Naive thymus-derived CD4-positive, alpha-beta T cell (primary cell): ENCODE data around the gene DNAAF1. TPM values are rescaled to one million over a fixed set of nuclear protein-coding genes. Genes with fewer than 3 reads are reported as not detected.

Experiments
- ATAC-seq: fragments of 150-1000 bp; cut with Tn5 transposase; 2 replicates; pipeline ENCODE4 v1.10.0; 2021; ENCODE audit warnings: mild to moderate bottlenecking, moderate library complexity
- CTCF ChIA-PET: fragments of 350-600 bp; sonication (Branson Sonifier 250); formaldehyde crosslinking; loops from one replicate; lab custom pipeline; 2021; ENCODE audit warnings: antibody characterized with exemption; lab: Charles Lee
- POLR2A ChIA-PET: fragments of 350-600 bp; sonication (Branson Sonifier 250); formaldehyde crosslinking; loops from one replicate; lab custom pipeline; 2021; ENCODE audit warnings: antibody characterized with exemption, inconsistent platforms; lab: Charles Lee
- DNase-seq, 9 donors: peaks; one replicate each; pipeline versions ENCODE4 v3.0.0 to v3.0.0-alpha.2; 2020 to 2022; ENCODE audit warnings: mixed read lengths in 1 of 9
- H3K27ac ChIP-seq: one replicate; pipeline ENCODE4 v1.7.0; 2013; ENCODE audit warnings: mild to moderate bottlenecking, low read depth, low read length, moderate library complexity
- H3K27me3 ChIP-seq, 2 donors: one replicate each; pipeline ENCODE4 v1.7.0; 2013; ENCODE audit warnings: low read length in 2 of 2, mild to moderate bottlenecking in 2 of 2, moderate library complexity in 2 of 2; ENCODE audit not compliant: control insufficient read depth in 2 of 2, insufficient read depth in 2 of 2
- H3K36me3 ChIP-seq, 3 experiments: 1 replicate in 2 of 3; 2 replicates in 1 of 3; pipeline ENCODE4 v1.7.0; 2013; ENCODE audit warnings: low read length in 3 of 3, mild to moderate bottlenecking in 3 of 3, moderate library complexity in 1 of 3; ENCODE audit not compliant: insufficient read depth in 3 of 3, control insufficient read depth in 2 of 3
- H3K4me1 ChIP-seq, 2 donors: one replicate each; pipeline ENCODE4 v1.7.0; 2013; ENCODE audit warnings: low read length in 2 of 2, mild to moderate bottlenecking in 2 of 2, moderate library complexity in 1 of 2; ENCODE audit not compliant: control insufficient read depth in 2 of 2, insufficient read depth in 2 of 2
- H3K4me3 ChIP-seq: 2 replicates; pipeline ENCODE4 v1.7.0; 2013; ENCODE audit warnings: mild to moderate bottlenecking, low read length
- H3K9me3 ChIP-seq, 3 experiments: 1 replicate in 2 of 3; 2 replicates in 1 of 3; pipeline ENCODE4 v1.7.0; 2013; ENCODE audit warnings: low read length in 3 of 3; ENCODE audit not compliant: control insufficient read depth in 2 of 3
- H3K27ac Mint-ChIP-seq, 9 donors: one replicate each; pipeline ENCODE4 v1.8.0; 2020 to 2022; ENCODE audit warnings: mixed read lengths in 9 of 9, mild to moderate bottlenecking in 8 of 9, moderate library complexity in 5 of 9, inconsistent platforms in 2 of 9
- H3K27me3 Mint-ChIP-seq, 5 donors: one replicate each; pipeline ENCODE4 v1.8.0; 2021 to 2022; ENCODE audit warnings: mixed read lengths in 5 of 5, mild to moderate bottlenecking in 1 of 5
- H3K36me3 Mint-ChIP-seq, 5 donors: one replicate each; pipeline ENCODE4 v1.8.0; 2020 to 2022; ENCODE audit warnings: mixed read lengths in 5 of 5, mild to moderate bottlenecking in 3 of 5, inconsistent platforms in 1 of 5
- H3K4me1 Mint-ChIP-seq, 7 donors: one replicate each; pipeline ENCODE4 v1.8.0; 2020 to 2022; ENCODE audit warnings: mixed read lengths in 7 of 7, mild to moderate bottlenecking in 3 of 7, inconsistent platforms in 1 of 7
- H3K4me3 Mint-ChIP-seq, 10 donors: one replicate each; pipeline ENCODE4 v1.8.0; 2020 to 2022; ENCODE audit warnings: mild to moderate bottlenecking in 10 of 10, mixed read lengths in 10 of 10, moderate library complexity in 6 of 10, inconsistent platforms in 2 of 10
- H3K9me3 Mint-ChIP-seq, 11 donors: one replicate each; pipeline ENCODE4 v1.8.0; 2020 to 2022; ENCODE audit warnings: mixed read lengths in 11 of 11, mild to moderate bottlenecking in 4 of 11, inconsistent platforms in 1 of 11, moderate library complexity in 1 of 11
- intact Hi-C, 2 donors: fragments of 100-400 bp; cut with micrococcal nuclease; formaldehyde crosslinking; loops; one replicate each; pipeline ENCODE4 v1.15.1; 2023
- polyA plus RNA-seq, 2 donors: library from polyadenylated mRNA; unstranded; fragments of 300-500 nt; fragmentation: Illumina TruSeq; gene quantifications; one replicate each; pipeline ENCODE4 v1.2.3, GENCODE V29; 2021
- total RNA-seq, 6 experiments: library from RNA in 5 of 6; stranded (reverse) in 5 of 6; gene quantifications; 1 replicate in 5 of 6; 2 replicates in 1 of 6; pipeline ENCODE4 v1.2.3 and lab custom pipeline; 2021 to 2026

Gene DNAAF1
- total and polyA plus RNA-seq, 7 experiments from 2014 or later = 0.06 to 2.2 (median 0.38) TPM; not detected in 3

GRCh38 chr16:84183911-84184591 lies 38.9 kb downstream of the DNAAF1 start:
- H3K4me3 Mint-ChIP-seq = peak overlapping the region in 3 of 10 donors; percentile 4 to 16 (median 15)
- no peaks in the 10 kb centered on the region for H3K9me3 Mint-ChIP-seq
- CTCF ChIA-PET = interaction anchor here (1.4 kb wide), 1 partner anchor 9 kb away, joined by 4 read pairs; no protein-coding TSS in a partner anchor
- peaks cover 22 to 29% (median 25%) of the 10 kb centered on the region in 7 donors for H3K4me1 Mint-ChIP-seq
- Histone ChIP-seq H3K36me3 (peaks cover 0 to 65% (median 9%) of the 10 kb centered on the region in 3 experiments), H3K4me1 (peaks cover 0 to 6% of the 10 kb centered on the region in 2 donors), H3K9me3 (no peaks in the 10 kb centered on the region), H3K27me3 (no peaks in the 10 kb centered on the region), H3K27ac (no peak overlapping the region), H3K4me3 (no peak overlapping the region)
- intact Hi-C loops = loop anchor here (10.0 kb wide), 1 partner anchor 321 kb away; the partner anchor contains the start of gene MEAK7 (in 2 of the 2)
- POLR2A ChIA-PET = no interaction called here
- peak overlapping the region in 3 of 9 donors; percentile 32 to 62 (median 33) for H3K27ac Mint-ChIP-seq
- peaks cover 0 to 23% (median 5%) of the 10 kb centered on the region in 5 donors for H3K36me3 Mint-ChIP-seq
- no peaks in the 10 kb centered on the region for H3K27me3 Mint-ChIP-seq
- ATAC-seq = no peak
- DNase-seq = no peak

- no peak for DNase-seq
- no peak overlapping the region for H3K4me3 ChIP-seq
- H3K36me3 ChIP-seq = peaks cover 0 to 58% (median 9%) of the 10 kb centered on the region in 3 experiments
- ChIA-PET POLR2A (no interaction called here), CTCF (interaction anchor here (1.4 kb wide), 1 partner anchor 10 kb away, joined by 4 read pairs; no protein-coding TSS in a partner anchor)
- intact Hi-C loops = loop anchor here (5.0 to 10.0 kb wide), 3 partner anchors 287 to 843 kb away; partner anchors contain the start of genes MEAK7 (in 2 of the 2), KIAA0513 (in 1 of the 2) and MLYCD (in 1 of the 2)
- Mint-ChIP-seq H3K4me3 (peak overlapping the region; percentile 74 to 94 (median 92)), H3K4me1 (peaks cover 22 to 29% (median 25%) of the 10 kb centered on the region in 7 donors), H3K27ac (peak overlapping the region in 7 of 9 donors; percentile 24 to 95 (median 87)), H3K36me3 (peaks cover 0 to 23% (median 5%) of the 10 kb centered on the region in 5 donors), H3K9me3 (no peaks in the 10 kb centered on the region), H3K27me3 (no peaks in the 10 kb centered on the region)
- H3K27me3 ChIP-seq = no peaks in the 10 kb centered on the region
- H3K9me3 ChIP-seq = no peaks in the 10 kb centered on the region
- no peak overlapping the region for H3K27ac ChIP-seq
- no peak for ATAC-seq
- peaks cover 0 to 6% of the 10 kb centered on the region in 2 donors for H3K4me1 ChIP-seq
These were observed 39.7 kb downstream of the DNAAF1 start for GRCh38 chr16:84184775-84185174.

DNA sequence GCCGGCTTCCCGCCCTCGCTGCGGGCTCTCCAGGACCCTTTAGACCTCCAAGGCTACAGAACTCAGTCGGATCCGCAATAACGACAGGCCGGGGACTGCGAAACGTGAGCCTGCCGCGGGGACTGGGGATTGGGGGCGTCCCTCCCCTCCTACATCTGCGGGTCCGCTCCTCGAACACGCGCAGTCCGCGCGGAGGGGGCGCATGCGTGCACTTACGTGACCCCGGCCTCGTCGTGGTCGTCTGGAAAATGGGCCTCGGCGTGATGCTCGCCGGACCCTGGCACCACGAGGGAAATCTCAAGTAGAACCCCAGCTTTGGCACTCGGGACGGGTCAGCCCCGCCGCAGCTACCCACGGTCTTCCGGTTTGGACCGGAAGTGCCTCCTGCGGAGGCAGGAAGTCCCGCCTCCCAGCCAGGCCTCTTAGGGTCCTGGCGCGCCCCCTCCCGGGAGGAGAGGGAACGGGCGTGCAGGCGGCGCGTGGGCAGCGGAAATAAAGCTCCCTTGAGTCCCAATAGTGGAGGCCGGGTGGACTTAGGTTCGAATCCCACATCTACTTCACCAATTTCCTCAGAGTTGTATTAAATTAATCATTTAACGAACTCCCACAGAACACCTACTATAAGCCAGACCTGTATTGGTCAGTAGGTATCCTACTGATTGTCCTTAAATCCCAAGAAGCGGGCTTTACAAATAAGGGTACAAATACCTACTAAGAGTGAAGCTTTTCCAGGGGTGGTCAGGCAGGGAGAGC lies 41.8 kb downstream of the DNAAF1 start, which contains the start of gene TAF1C:
Gene TAF1C (minus strand): TSS at position 373 of the 753 bp plus-strand sequence. CDS start 2,069 bp downstream, outside the sequence.
- POLR2A ChIA-PET = interaction anchor here (0.8 to 1.2 kb wide), 4 partner anchors 49 to 304 kb away, joined by 3 to 6 read pairs (median 3); partner anchors contain the start of gene MBTPS1
- peak within 1 kb of the TSS; percentile 78 to 95 (median 91) for H3K27ac Mint-ChIP-seq
- H3K9me3 Mint-ChIP-seq = no peaks in the 10 kb centered on the region
- peak within 1 kb of the TSS; percentile 89 to 94 (median 92) for H3K4me3 Mint-ChIP-seq
- peaks cover 22 to 29% (median 25%) of the 10 kb centered on the region in 7 donors for H3K4me1 Mint-ChIP-seq
- Histone ChIP-seq H3K27me3 (no peaks in the 10 kb centered on the region), H3K4me3 (peak within 1 kb of the TSS; percentile 91), H3K27ac (peak within 1 kb of the TSS; percentile 80), H3K36me3 (peaks cover 0 to 37% (median 9%) of the 10 kb centered on the region in 3 experiments), H3K4me1 (peaks cover 0 to 6% of the 10 kb centered on the region in 2 donors), H3K9me3 (no peaks in the 10 kb centered on the region)
- CTCF ChIA-PET = interaction anchor here (0.5 to 1.4 kb wide), 9 partner anchors 70 to 1430 kb away, joined by 3 to 31 read pairs (median 3); partner anchors contain the start of gene MBTPS1
- H3K27me3 Mint-ChIP-seq = no peaks in the 10 kb centered on the region
- intact Hi-C loops = loop anchor here (1.0 to 10.0 kb wide), 12 partner anchors 42 to 840 kb away; partner anchors contain the start of genes DNAAF1 (in 2 of the 2), HSBP1 (in 2 of the 2), HSDL1 (in 2 of the 2) and MBTPS1 (in 2 of the 2)
- DNase-seq (peak; percentile 81 to 94 (median 87)), ATAC-seq (peak; percentile 99)
- H3K36me3 Mint-ChIP-seq = peaks cover 0 to 17% (median 5%) of the 10 kb centered on the region in 5 donors

DNA sequence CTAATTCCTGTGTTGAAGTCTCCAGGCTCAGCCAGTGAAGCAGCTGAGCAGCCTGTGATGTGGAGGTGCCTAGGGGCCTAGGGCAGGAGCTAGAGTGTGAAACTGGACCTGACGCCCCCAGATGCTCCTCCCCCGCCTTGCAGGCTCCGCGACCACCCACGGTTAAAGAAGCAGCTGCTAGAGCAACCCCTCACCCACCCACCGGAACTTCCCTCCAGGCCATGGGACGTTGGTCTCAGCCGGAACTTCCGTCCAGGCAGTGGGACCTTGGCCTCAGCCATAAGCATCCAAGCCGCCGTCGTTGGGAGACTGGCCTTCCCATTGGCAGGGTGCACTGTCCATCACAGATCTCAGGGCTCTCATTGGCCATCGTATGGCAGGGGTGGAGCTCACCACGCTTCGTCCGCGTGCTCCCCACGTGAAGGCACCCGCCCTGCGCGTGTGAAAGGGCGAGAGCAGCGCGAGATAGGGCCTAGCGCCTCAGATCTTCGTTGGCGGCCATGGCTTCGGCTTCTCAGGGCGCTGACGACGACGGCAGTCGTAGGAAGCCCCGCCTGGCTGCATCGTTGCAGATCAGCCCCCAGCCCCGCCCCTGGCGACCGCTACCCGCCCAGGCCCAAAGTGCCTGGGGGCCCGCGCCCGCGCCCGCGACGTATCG lies 45.8 kb downstream of the DNAAF1 start, which contains the start of gene ADAD2:
Gene ADAD2 (plus strand): TSS at position 427 of the 658 bp plus-strand sequence. CDS start 74 bp downstream, at position 501.
- POLR2A ChIA-PET = interaction anchor here (0.6 kb wide), 1 partner anchor 74 kb away, joined by 3 read pairs; no protein-coding TSS in a partner anchor
- no peak within 1 kb of the TSS for H3K4me3 Mint-ChIP-seq
- CTCF ChIA-PET = no interaction called here

GRCh38 chr16:84191466-84191865 lies 46.4 kb downstream of the DNAAF1 start:
- DNase-seq (no peak), ATAC-seq (no peak)
- CTCF ChIA-PET = no interaction called here
- H3K4me3 ChIP-seq = no peak overlapping the region
- no peaks in the 10 kb centered on the region for H3K36me3 Mint-ChIP-seq
- no peaks in the 10 kb centered on the region for H3K9me3 Mint-ChIP-seq
- H3K27ac Mint-ChIP-seq = no peak overlapping the region
- peaks cover 17 to 26% (median 23%) of the 10 kb centered on the region in 7 donors for H3K4me1 Mint-ChIP-seq
- peaks cover 0 to 4% (median 0%) of the 10 kb centered on the region in 3 experiments for H3K36me3 ChIP-seq
- peaks cover 0 to 18% of the 10 kb centered on the region in 2 donors for H3K4me1 ChIP-seq
- no peaks in the 10 kb centered on the region for H3K27me3 Mint-ChIP-seq
- POLR2A ChIA-PET = no interaction called here
- no peaks in the 10 kb centered on the region for H3K9me3 ChIP-seq
- H3K4me3 Mint-ChIP-seq = no peak overlapping the region
- intact Hi-C loops = loop anchor here in 1 of 2 donors (5.0 kb wide), 1 partner anchor 426 kb away; the partner anchor contains the start of gene COTL1
- H3K27me3 ChIP-seq = no peaks in the 10 kb centered on the region
- H3K27ac ChIP-seq = no peak overlapping the region

More for the DNA sequence above, 45.8 kb downstream of the DNAAF1 start, which contains the start of gene ADAD2:
- Histone ChIP-seq H3K4me1 (peaks cover 0 to 22% of the 10 kb centered on the region in 2 donors), H3K9me3 (no peaks in the 10 kb centered on the region), H3K36me3 (peaks cover 0 to 5% (median 0%) of the 10 kb centered on the region in 3 experiments), H3K4me3 (no peak within 1 kb of the TSS), H3K27me3 (no peaks in the 10 kb centered on the region), H3K27ac (no peak within 1 kb of the TSS)
- Mint-ChIP-seq H3K9me3 (no peaks in the 10 kb centered on the region), H3K27me3 (no peaks in the 10 kb centered on the region), H3K27ac (no peak within 1 kb of the TSS), H3K4me1 (peaks cover 20 to 30% (median 25%) of the 10 kb centered on the region in 7 donors), H3K36me3 (no peaks in the 10 kb centered on the region)
- DNase-seq (no peak), ATAC-seq (no peak)
- intact Hi-C loops = loop anchor here in 1 of 2 donors (5.0 kb wide), 1 partner anchor 426 kb away; the partner anchor contains the start of gene COTL1
